Measurements from ENCODE around the gene NUCKS1.

Gene NUCKS1

GRCh38 chr1:205769641-205770365 lies 19.8 kb upstream of the NUCKS1 start:
- no peak for DNase-seq

DNA sequence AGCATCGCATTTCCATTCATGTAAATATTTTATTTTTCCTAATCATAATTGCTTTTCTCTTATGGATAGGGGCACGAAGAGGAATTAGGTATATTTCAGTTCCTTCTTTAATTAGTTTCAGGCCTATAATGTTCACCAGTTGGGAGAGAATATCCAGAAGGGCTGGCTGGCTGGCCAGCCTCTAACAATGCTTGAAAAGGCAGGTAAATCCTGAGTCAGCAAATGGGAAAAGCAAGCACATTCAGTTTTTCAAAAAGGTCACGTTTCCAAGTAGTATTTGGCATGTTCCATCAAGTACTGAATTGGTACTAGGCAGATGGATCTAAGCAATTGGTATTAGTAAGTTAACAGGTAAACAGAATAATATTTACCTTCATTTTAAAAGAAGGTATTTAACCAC lies 17.3 kb upstream of the NUCKS1 start:
- DNase-seq, result no peak

DNA sequence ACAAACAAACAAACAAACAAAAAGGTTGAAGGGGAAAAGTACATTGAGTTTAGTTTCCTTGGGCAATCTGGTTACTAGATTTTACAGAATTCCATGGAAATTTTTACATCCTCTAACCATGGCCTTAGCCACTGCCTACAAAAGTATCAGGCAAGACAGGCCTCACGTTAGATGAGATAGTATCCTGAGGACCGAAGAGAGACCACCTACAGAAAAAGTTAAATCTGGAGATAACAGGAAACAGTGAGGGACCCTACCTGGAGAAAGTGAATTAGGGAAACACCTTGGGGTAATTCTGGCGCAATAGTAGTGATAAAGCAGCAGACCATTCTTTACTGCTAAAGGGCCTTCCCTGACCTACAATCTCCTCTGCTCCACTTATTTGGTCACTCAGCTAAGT lies 16.6 kb upstream of the NUCKS1 start:
- DNase-seq, result no peak

DNA sequence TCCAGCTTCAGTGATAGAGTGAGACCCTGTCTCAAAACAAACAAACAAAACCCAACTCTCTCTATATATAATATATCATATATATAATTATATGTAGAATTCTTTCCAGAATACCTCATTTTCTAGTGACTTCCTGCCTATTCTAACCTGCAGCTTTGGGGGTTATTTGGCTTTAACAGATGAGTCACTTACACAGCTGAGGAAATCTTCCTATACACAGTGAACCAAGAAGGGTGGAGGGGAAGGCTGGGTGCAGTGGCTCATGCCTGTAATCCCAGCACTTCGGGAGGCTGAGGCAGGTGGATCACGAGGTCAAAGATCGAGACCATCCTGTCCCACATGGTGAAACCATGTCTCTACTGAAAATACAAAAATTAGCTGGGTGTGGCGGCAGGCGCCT lies 16.1 kb upstream of the NUCKS1 start:
- DNase-seq, result no peak

- no peak for DNase-seq
Measured at GRCh38 chr1:205764578-205764977, 14.6 kb upstream of the NUCKS1 start.

- no peak for DNase-seq
Measured at GRCh38 chr1:205763980-205764379, 14.0 kb upstream of the NUCKS1 start.

- no peak for DNase-seq
Measured at GRCh38 chr1:205760606-205761005, 10.6 kb upstream of the NUCKS1 start.

DNA sequence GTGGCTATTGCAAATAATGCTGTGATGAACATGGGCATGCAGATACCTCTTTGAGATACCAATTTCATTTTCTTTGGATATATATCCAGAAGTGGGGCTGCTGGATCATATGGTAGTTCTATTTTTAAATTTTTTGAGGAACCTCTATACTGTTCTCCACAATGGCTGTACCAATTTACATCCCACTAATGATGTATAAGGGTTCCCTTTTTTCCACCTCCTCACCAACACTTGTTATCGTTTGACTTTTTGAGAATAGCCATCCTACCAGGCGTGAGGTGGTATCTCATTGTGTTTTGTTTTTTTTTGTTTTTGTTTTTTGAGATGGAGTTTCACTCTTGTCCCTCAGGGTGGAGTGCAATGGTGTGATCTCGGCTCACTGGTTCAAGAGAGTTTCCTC lies 6.6 kb upstream of the NUCKS1 start:
- DNase-seq, result no peak

DNA sequence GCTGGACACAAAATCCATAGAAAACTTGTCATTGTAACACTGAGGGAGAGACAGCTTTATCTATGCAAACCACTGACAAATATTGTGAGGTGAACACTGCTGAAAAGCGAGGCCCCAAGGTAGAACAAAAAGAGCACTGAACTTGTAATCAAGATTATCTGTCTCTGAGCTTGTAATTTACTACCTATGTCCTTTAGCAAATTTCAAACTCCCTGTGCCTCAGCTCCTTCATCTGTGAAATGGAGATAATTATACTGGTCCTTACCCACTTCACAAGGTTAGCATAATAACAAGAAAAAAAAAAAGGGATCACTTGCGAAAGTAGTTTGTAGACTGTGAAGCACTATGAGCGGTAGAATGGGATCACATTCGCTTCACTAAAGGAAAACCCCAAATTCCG lies 4.9 kb upstream of the NUCKS1 start:
- DNase-seq, result no peak

DNA sequence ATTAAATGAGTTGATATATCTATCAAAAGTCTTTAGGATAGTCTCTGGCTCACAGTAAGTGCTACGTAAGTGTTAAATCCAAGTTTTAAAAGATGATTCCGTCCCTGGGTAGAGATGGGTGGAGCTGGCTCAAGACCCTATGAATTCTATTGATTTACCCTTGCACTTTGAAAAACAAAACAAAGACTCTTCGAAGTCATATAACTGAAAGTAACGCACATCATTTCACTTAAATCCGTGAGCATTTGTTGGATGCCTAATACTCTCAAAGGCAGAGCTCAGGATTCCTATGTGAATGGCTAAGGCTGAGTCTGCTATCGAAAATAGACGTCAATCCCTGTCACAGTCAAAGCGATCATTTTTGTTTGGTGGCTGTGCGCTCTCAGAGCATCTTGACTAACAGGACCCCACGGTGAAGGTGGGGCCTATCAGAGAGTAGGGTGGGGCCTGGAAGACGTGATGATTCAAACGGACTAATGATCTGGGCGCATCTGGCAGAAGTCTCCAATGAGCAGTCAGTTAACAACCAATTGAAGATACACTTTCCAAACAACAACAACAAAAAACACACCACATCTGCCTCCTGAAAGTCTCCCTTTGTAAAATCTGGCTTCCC lies 1.2 kb upstream of the NUCKS1 start:
- DNase-seq, result no peak

- DNase-seq, result peak; percentile 96
Measured at GRCh38 chr1:205749234-205750137, 496 bp downstream of the NUCKS1 start.

DNA sequence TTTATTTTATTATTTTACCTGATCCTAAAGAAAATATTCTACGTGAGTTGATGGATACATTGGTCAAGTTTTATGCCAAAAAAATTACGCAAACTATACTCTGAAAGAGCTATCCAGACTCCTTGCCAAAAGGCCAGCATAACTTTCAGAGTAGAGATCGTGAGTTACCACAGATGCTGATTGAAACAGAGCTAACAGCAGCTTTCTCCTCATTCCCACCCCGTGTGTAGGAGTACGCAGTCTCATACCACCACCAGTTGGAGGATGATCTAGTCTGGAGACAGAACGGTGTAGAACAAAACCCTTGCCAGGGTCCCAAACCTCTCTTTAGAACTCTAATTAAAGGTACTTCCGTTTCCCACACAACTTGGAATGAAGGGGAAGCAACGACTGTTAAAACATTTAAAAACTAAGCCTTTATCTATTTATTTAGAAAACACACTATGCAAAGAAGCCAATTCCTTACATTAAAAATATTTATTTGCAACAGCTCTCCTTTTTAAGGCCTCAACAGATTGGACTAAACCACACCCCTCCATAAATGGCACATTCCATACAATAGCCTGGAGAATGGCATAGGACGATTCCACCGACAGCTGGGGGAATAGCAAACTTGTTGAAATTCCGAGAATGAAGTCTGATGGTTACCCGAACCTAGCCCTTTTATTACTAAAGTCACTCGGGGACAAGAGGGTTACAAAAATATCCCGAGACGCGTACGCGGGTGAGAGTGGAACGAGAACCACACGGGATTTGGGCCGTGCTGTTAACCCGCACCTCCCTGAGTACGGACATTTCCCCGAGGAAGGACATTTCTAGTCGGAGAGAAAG lies 1.4 kb downstream of the NUCKS1 start:
- DNase-seq, result no peak

DNA sequence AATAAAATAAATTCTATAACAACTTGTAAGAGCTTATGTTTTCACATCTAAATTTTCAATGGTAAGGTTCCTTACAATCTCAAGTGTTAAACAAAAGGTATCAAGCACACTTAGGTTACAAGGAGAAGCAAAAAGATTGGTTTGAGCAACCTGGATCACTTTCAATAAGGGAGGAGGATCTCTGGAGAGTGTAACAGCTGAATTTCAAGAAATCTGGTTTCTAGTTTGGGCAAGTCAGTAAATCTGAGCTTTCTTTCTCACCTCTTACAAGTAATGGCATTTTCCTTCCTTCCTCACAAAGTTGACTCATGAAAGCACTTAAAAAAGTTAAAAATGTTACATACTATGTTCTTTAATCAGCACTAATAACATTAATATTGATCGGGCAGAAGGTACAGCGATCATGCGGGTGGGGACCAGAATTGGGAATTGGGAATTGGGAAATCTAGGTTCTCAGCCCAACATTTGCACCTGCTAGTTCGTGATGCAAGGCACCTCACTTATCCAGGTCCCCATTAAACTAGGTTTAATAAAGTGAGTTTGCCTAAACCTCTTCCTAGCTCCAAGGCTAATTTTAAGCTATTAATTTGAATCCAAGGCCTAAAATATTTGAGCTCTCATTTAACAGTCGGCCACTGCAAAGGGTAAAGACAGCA lies 3.1 kb downstream of the NUCKS1 start:
- DNase-seq, result no peak

- DNase-seq, result no peak
Measured at GRCh38 chr1:205744403-205744802, 5.6 kb downstream of the NUCKS1 start.

DNA sequence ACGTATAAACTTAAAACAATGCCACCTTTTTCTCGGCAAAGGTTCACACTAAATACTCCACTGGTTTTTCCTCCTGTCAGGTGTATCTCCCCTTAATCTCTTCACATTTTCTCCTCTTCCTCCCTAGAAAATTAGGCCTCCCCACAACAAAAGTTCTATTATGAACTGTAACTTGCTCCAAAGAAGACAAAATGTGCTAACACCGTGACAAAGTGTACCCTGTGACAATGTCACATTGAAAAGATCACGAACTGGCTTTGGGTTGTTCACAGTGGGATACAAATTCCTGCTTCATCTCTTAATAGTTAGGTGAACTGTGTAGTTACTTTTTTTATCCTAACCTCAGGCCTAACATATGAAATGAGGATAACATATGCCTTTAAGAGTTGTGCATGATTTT lies 6.0 kb downstream of the NUCKS1 start:
- no peak for DNase-seq

DNA sequence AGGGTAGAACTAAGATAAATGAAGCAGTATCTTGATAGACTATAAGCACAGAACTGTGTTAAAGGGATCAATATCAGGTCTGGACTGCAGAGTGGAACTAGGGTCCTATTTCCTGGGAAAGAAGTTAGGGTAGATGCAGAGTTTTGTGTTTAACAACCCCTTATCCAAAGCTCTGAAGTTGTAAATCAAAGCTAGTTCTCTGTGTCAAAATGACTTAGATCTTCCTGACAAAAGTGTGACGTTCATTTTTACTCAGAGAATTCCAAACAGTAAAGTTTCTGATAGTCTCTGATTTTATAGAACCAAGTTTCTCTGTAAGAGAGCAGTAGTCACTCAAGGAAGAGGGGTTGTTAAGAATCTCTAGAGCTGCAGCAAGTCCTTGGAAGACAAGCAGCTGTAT lies 8.3 kb downstream of the NUCKS1 start:
- no peak for DNase-seq

- no peak for DNase-seq
Measured at GRCh38 chr1:205739348-205740160, 10.4 kb downstream of the NUCKS1 start.

DNA sequence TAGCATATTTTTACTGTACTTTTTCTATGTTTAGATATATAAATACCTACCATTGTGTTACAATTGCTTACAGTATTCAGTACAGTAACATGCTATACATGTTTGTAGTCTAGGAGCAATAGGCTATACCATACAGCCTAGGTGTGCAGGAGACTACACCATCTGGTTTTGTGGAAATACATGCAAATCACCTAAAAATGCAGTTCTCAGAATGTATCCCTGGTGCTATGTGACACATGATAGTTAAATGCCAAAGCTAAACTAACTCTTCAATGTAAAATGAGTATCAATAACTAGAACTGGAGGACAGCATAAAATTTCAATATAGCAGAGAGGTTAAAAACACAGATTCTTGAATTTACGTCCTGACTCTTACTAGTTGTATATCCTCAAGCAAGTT lies 14.8 kb downstream of the NUCKS1 start:
- DNase-seq, result no peak

DNA sequence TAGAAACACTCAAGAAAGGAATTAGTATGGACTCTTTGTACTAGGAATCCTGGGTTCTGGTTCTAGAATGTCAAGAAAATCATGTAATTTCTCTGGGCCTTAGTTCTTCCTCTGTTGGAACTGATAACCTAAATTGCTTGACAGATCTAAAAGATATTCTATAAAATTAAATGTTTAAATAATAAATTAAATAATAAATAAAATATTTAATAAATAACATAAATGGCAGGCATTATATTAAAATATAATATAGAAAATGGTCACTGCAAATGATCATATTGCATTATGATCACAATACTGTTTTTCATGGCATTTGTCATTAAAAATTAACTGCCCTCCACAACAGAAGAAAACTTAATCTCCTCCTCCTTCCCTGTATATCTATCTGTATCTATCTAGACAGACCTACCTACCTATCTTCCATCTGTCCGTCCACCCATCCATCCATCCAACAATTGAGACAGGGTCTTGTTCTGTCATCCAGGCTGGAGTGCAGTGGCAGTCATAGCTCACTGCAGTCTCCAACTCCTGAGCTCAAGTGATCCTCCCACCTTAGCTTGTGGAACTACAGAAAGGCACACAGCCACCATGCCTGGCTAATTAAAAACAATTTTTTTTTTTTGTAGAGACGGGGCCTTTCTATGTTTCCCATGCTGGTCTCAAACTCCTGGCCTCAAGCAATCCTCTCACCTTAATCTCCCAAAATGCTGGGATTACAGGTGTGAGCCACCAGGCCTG lies 16.4 kb downstream of the NUCKS1 start:
- no peak for DNase-seq

DNA sequence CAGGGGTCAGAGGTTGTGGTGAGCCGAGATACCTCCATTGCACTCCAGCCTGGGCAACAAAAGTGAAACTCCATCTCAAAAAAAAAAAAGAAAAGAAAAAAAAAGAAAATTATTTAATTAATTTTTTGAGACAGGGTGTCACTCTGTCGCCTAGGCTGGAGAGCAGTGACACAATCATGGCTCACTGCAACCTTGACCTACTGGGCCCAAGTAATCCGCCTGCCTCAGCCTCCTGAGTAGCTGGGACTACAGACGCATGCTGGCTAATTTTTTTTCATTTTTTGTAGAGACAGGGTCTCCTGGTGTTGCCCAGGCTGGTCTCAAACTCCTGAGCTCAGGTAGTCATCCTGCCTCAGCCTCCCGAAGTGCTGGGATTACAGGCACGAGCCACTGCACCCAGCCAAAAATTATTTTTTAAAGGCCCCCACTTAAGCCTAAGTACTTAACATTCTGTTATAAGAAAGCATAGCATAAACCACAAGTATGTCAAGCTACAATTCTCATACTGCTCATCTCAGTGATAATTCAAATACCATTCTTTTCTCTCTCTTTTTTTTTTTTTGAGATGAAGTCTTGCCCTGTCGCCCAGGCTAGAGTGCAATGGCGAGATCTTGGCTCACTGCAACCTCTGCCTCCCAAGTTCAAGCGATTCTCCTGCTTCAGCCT lies 19.9 kb downstream of the NUCKS1 start:
- DNase-seq, result no peak
